Inflammatory macrophage treated with lipopolysaccharide for 1 hour (primary cell): ENCODE results near the gene CSRNP3.

Source experiments
- DNase-seq, 2 donors: peaks; one replicate each; pipeline ENCODE4 v3.0.0-alpha.2; 2020 to 2022

Gene CSRNP3

GRCh38 chr2:165472922-165473321 lies 3.4 kb downstream of the CSRNP3 start:
- DNase-seq: no peak

GRCh38 chr2:165474619-165475276 lies 5.2 kb downstream of the CSRNP3 start:
- DNase-seq: no peak

GRCh38 chr2:165475277-165476004 lies 5.9 kb downstream of the CSRNP3 start:
- DNase-seq: no peak

GRCh38 chr2:165479856-165480255 lies 10.4 kb downstream of the CSRNP3 start:
- no peak for DNase-seq

GRCh38 chr2:165494573-165494972 lies 25.1 kb downstream of the CSRNP3 start:
- no peak for DNase-seq

GRCh38 chr2:165497659-165498317 lies 28.3 kb downstream of the CSRNP3 start:
- no peak for DNase-seq

GRCh38 chr2:165499131-165499530 lies 29.6 kb downstream of the CSRNP3 start:
- DNase-seq: no peak

- no peak for DNase-seq
Observed at GRCh38 chr2:165500001-165500400, 30.5 kb downstream of the CSRNP3 start.

GRCh38 chr2:165500816-165501215 lies 31.3 kb downstream of the CSRNP3 start:
- DNase-seq: no peak

GRCh38 chr2:165505514-165505913 lies 36.0 kb downstream of the CSRNP3 start:
- DNase-seq: no peak

GRCh38 chr2:165508927-165509326 lies 39.4 kb downstream of the CSRNP3 start:
- DNase-seq: no peak

- no peak for DNase-seq
Observed at GRCh38 chr2:165513479-165513878, 44.0 kb downstream of the CSRNP3 start.

- no peak for DNase-seq
Observed at GRCh38 chr2:165518611-165519010, 49.1 kb downstream of the CSRNP3 start.

- DNase-seq: no peak
Observed at GRCh38 chr2:165522719-165523118, 53.2 kb downstream of the CSRNP3 start.

- no peak for DNase-seq
Observed at GRCh38 chr2:165524720-165525119, 55.2 kb downstream of the CSRNP3 start.

GRCh38 chr2:165528691-165529090 lies 59.2 kb downstream of the CSRNP3 start:
- no peak for DNase-seq

GRCh38 chr2:165529130-165529529 lies 59.6 kb downstream of the CSRNP3 start:
- no peak for DNase-seq

GRCh38 chr2:165533331-165533730 lies 63.8 kb downstream of the CSRNP3 start:
- DNase-seq: no peak

- no peak for DNase-seq
Observed at GRCh38 chr2:165535471-165535870, 66.0 kb downstream of the CSRNP3 start.

GRCh38 chr2:165536851-165537499 lies 67.5 kb downstream of the CSRNP3 start:
- no peak for DNase-seq

GRCh38 chr2:165539985-165540384 lies 70.5 kb downstream of the CSRNP3 start:
- DNase-seq: no peak

GRCh38 chr2:165544897-165545296 lies 75.4 kb downstream of the CSRNP3 start:
- no peak for DNase-seq

GRCh38 chr2:165547900-165548299 lies 78.4 kb downstream of the CSRNP3 start:
- DNase-seq: no peak

GRCh38 chr2:165549619-165550018 lies 80.1 kb downstream of the CSRNP3 start:
- no peak for DNase-seq
